ENCODE data around the gene TMEM270. TPM values are rescaled to one million over a fixed set of nuclear protein-coding genes. Genes with fewer than 3 reads are reported as not detected.

Gene TMEM270
- total RNA-seq, result not detected in 2 replicates

GRCh38 chr7:73860859-73861258 is at the start of gene TMEM270:
Gene TMEM270, plus strand, starts transcription at chr7:73861159. Its CDS starts 36 bp downstream, at chr7:73861195.

GRCh38 chr7:73830681-73831583 is 30.0 kb upstream of the TMEM270 start, which contains the start of gene CLDN4:
Gene CLDN4, plus strand, starts transcription at chr7:73830996. Its CDS starts 206 bp downstream, at chr7:73831202.

GRCh38 chr7:73842067-73842976 is 18.6 kb upstream of the TMEM270 start, which contains the start of gene METTL27:
Gene METTL27, minus strand, starts transcription at chr7:73842516. Its CDS starts 376 bp downstream, at chr7:73842140.

Other genes starting within 250 kb of the TMEM270 start
- not detected in 2 replicates for gene MLXIPL, start 236.6 kb upstream of the TMEM270 start, total RNA-seq
- gene VPS37D, start 193.3 kb upstream of the TMEM270 start, total RNA-seq, result 3.7 and 5.2 TPM in 2 replicates
- gene DNAJC30, start 177.7 kb upstream of the TMEM270 start, total RNA-seq, result 7.2 and 8.2 TPM in 2 replicates
- gene BUD23, start 177.6 kb upstream of the TMEM270 start, total RNA-seq, result 99.5 and 104 TPM in 2 replicates
- 3.7 and 8.4 TPM in 2 replicates for gene STX1A, start 141.5 kb upstream of the TMEM270 start, total RNA-seq
- 27.6 and 33.4 TPM in 2 replicates for gene ABHD11, start 122.4 kb upstream of the TMEM270 start, total RNA-seq
- not detected in 2 replicates for gene CLDN3, start 90.9 kb upstream of the TMEM270 start, total RNA-seq
- 6.1 and 6.7 TPM in 2 replicates for gene CLDN4, start 30.2 kb upstream of the TMEM270 start, total RNA-seq
- 16.8 and 20.8 TPM in 2 replicates for gene METTL27, start 18.6 kb upstream of the TMEM270 start, total RNA-seq
- 0.18 and 1.7 TPM in 2 replicates for gene ELN, start 167.0 kb downstream of the TMEM270 start, total RNA-seq
- 56.4 and 62.3 TPM in 2 replicates for gene LIMK1, start 222.6 kb downstream of the TMEM270 start, total RNA-seq